ENCODE measurements around the gene MPHOSPH9. TPM values are rescaled to one million over a fixed set of nuclear protein-coding genes. Genes with fewer than 3 reads are reported as not detected.

Gene MPHOSPH9, protein sequence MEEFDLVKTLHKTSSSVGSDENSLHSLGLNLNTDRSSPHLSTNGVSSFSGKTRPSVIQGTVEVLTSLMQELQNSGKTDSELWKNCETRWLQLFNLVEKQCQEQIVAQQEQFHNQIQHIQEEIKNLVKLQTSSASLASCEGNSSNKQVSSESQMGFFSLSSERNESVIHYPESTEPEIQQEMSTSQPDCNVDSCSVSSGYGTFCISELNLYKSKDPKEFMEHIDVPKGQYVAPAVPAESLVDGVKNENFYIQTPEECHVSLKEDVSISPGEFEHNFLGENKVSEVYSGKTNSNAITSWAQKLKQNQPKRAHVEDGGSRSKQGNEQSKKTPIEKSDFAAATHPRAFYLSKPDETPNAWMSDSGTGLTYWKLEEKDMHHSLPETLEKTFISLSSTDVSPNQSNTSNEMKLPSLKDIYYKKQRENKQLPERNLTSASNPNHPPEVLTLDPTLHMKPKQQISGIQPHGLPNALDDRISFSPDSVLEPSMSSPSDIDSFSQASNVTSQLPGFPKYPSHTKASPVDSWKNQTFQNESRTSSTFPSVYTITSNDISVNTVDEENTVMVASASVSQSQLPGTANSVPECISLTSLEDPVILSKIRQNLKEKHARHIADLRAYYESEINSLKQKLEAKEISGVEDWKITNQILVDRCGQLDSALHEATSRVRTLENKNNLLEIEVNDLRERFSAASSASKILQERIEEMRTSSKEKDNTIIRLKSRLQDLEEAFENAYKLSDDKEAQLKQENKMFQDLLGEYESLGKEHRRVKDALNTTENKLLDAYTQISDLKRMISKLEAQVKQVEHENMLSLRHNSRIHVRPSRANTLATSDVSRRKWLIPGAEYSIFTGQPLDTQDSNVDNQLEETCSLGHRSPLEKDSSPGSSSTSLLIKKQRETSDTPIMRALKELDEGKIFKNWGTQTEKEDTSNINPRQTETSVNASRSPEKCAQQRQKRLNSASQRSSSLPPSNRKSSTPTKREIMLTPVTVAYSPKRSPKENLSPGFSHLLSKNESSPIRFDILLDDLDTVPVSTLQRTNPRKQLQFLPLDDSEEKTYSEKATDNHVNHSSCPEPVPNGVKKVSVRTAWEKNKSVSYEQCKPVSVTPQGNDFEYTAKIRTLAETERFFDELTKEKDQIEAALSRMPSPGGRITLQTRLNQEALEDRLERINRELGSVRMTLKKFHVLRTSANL
- 93.6 TPM for total RNA-seq

DNA sequence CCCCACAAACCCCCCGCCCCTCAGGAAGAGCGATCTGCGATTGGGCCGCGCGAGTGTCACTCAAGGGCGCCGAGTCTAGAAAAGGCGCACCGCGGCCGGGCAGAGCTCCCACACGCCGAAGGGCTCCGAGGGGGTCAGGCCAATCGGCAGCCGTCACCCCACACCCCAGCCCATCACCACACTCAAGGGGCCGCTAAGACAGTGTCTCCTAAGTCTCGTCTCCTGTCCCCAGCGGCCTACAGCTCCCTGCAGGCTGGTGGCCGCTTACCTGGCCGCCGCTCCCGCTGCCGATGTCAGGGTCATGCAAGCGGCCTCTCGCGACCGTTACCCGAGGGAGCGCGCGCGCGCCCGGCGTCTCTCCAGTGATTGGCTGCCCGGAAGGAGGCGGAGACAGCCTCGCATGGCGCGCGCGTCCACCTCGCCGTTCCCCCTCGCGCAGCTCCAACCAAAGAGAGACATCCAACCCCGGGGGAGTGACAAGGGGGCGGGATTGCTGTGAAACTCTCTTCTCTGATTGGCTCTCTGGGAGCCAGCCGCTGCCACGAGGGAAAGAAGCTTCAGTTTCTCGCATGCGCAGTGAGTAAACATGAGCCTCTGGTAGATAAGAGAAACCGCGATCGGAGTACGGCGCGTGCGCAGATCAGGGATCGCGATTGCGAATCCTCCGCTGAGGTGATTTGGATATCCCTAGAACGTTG is at the start of gene MPHOSPH9, which contains the start of gene MTRFR:
Gene MPHOSPH9, minus strand, starts transcription at position 335 of the 698 bp plus-strand sequence. CDS start 2,777 bp downstream, outside the sequence.
Gene MTRFR, plus strand, starts transcription at position 630 of the 698 bp plus-strand sequence. CDS start 20,239 bp downstream, outside the sequence.
- Histone ChIP-seq H3K27me3 (ENCODE audit: insufficient read depth, low read length) (no peaks in the 10 kb centered on the region), H3K4me3 (ENCODE audit: low read length) (peak within 1 kb of the TSS; percentile 92), H3K9me3 (ENCODE audit: low read depth, low read length) (no peaks in the 10 kb centered on the region), H3K4me1 (ENCODE audit: insufficient read depth, low read length) (peaks cover 73% of the 10 kb centered on the region)

- no peaks in the 10 kb centered on the region for H3K9me3 ChIP-seq (ENCODE audit: low read depth, low read length)
- no peaks in the 10 kb centered on the region for H3K27me3 ChIP-seq (ENCODE audit: insufficient read depth, low read length)
- no peak overlapping the region for H3K4me3 ChIP-seq (ENCODE audit: low read length)
- peaks cover 12% of the 10 kb centered on the region for H3K4me1 ChIP-seq (ENCODE audit: insufficient read depth, low read length)
These were observed 49.2 kb upstream of the MPHOSPH9 start for GRCh38 chr12:123282111-123282510.

GRCh38 chr12:123280971-123281370 is 48.0 kb upstream of the MPHOSPH9 start:
- Histone ChIP-seq H3K4me3 (ENCODE audit: low read length) (no peak overlapping the region), H3K27me3 (ENCODE audit: insufficient read depth, low read length) (no peaks in the 10 kb centered on the region), H3K9me3 (ENCODE audit: low read depth, low read length) (no peaks in the 10 kb centered on the region), H3K4me1 (ENCODE audit: insufficient read depth, low read length) (peaks cover 12% of the 10 kb centered on the region)

DNA sequence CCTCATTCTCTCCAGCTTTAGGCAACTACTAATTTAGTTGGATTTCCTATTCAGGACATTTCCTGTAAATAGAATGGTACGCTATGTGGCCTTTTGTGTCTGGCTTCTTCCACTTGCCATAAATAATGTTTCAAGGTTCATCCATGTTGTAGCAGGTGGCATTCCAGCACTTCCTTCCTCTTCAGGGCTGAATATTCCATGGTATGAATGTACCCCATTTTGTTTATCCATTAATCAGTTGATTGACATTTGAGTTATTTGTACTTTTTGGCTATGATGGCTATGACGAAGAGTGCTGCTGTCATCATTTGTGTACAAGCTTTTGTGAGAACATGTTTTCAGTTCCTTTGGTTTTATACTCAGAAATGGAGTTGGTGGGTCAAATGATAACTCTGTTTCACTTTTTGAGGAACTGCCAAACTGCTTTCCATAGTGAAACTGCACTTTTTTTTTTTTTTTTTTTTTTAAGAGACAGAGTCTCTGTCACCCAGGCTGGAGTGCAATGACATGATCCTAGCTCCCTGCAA is 45.2 kb upstream of the MPHOSPH9 start:
- no peaks in the 10 kb centered on the region for H3K9me3 ChIP-seq (ENCODE audit: low read depth, low read length)
- H3K4me3 ChIP-seq (ENCODE audit: low read length): no peak overlapping the region
- peaks cover 12% of the 10 kb centered on the region for H3K4me1 ChIP-seq (ENCODE audit: insufficient read depth, low read length)
- H3K27me3 ChIP-seq (ENCODE audit: insufficient read depth, low read length): no peaks in the 10 kb centered on the region

DNA sequence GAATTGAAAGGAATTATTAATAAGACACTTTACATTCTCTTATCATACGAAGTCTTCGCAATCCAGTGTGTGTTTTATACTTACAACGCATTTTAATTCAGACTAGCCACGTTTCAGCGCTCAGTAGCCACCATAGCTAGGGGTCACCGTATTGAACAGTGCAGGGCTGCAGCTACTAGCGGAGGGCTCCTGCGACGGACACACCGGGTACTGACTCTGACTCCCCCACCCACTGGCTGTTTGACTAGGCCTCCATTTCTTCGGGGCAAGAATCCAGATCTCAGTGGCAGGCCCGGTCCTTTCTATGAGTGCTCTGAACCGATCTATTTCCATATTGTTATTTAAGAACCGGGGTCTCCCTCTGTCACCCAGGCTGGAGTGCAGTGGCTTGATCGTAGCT is 40.2 kb upstream of the MPHOSPH9 start:
- Histone ChIP-seq H3K27me3 (ENCODE audit: insufficient read depth, low read length) (no peaks in the 10 kb centered on the region), H3K4me1 (ENCODE audit: insufficient read depth, low read length) (peaks cover 35% of the 10 kb centered on the region), H3K9me3 (ENCODE audit: low read depth, low read length) (no peaks in the 10 kb centered on the region), H3K4me3 (ENCODE audit: low read length) (no peak overlapping the region)

GRCh38 chr12:123271001-123271668 is 38.2 kb upstream of the MPHOSPH9 start:
- no peaks in the 10 kb centered on the region for H3K9me3 ChIP-seq (ENCODE audit: low read depth, low read length)
- no peaks in the 10 kb centered on the region for H3K27me3 ChIP-seq (ENCODE audit: insufficient read depth, low read length)
- peak overlapping the region; percentile 41 for H3K4me3 ChIP-seq (ENCODE audit: low read length)
- peaks cover 38% of the 10 kb centered on the region for H3K4me1 ChIP-seq (ENCODE audit: insufficient read depth, low read length)

- H3K27me3 ChIP-seq (ENCODE audit: insufficient read depth, low read length): no peaks in the 10 kb centered on the region
- H3K9me3 ChIP-seq (ENCODE audit: low read depth, low read length): no peaks in the 10 kb centered on the region
- H3K4me1 ChIP-seq (ENCODE audit: insufficient read depth, low read length): peaks cover 38% of the 10 kb centered on the region
- peak overlapping the region; percentile 37 for H3K4me3 ChIP-seq (ENCODE audit: low read length)
These were observed 37.5 kb upstream of the MPHOSPH9 start for GRCh38 chr12:123270214-123271000.

GRCh38 chr12:123269896-123270213 is 36.9 kb upstream of the MPHOSPH9 start:
- Histone ChIP-seq H3K27me3 (ENCODE audit: insufficient read depth, low read length) (no peaks in the 10 kb centered on the region), H3K4me1 (ENCODE audit: insufficient read depth, low read length) (peaks cover 38% of the 10 kb centered on the region), H3K4me3 (ENCODE audit: low read length) (peak overlapping the region; percentile 37), H3K9me3 (ENCODE audit: low read depth, low read length) (no peaks in the 10 kb centered on the region)

DNA sequence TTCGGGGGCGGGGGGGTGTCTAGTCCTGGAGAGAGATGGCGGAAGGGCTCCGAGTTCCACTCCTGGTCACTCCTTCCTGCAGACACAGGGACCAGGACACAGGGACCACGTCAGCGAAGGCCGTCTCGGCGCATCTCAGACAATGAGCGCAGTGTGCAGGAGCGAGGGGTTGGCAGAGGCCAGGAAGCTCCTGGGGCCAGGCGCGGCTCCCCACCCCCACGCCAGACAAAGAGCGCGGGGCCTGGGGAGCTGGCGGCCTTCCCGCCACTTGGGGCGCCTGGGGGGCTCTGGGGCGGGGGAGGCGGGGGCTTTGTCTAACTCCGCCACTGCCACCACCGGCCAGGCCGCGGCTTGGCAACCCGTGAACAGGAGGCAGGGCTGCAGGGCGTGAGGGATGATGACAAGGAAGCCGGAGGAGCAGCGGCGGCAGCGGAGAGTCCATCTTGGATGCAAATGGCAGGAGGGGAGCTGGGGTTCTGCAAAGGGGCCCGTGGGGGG is 36.5 kb upstream of the MPHOSPH9 start:
- peaks cover 38% of the 10 kb centered on the region for H3K4me1 ChIP-seq (ENCODE audit: insufficient read depth, low read length)
- H3K27me3 ChIP-seq (ENCODE audit: insufficient read depth, low read length): no peaks in the 10 kb centered on the region
- H3K9me3 ChIP-seq (ENCODE audit: low read depth, low read length): no peaks in the 10 kb centered on the region
- peak overlapping the region; percentile 37 for H3K4me3 ChIP-seq (ENCODE audit: low read length)

DNA sequence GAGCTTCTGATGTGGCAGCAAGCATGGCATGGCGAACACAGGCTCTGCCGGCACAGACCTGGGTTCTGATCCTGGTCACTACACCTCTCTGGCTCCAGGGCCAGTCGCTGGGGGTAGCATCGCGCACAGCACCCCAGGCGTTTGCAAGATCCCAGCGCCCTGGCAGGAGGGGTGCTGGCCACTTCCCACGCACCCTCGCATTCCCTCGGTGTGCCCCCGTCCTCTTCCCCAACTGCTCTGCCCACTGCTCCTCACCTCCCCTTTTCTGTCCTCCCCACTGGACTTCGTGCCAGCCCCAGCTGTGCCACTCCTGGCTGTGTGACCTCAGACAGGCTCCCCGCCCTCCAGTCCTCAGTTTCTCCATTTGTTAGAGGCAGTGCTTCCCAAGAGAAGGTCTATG is 35.9 kb upstream of the MPHOSPH9 start:
- Histone ChIP-seq H3K27me3 (ENCODE audit: insufficient read depth, low read length) (no peaks in the 10 kb centered on the region), H3K4me1 (ENCODE audit: insufficient read depth, low read length) (peaks cover 38% of the 10 kb centered on the region), H3K4me3 (ENCODE audit: low read length) (peak overlapping the region; percentile 12), H3K9me3 (ENCODE audit: low read depth, low read length) (no peaks in the 10 kb centered on the region)

GRCh38 chr12:123267991-123268843 is 35.3 kb upstream of the MPHOSPH9 start:
- Histone ChIP-seq H3K9me3 (ENCODE audit: low read depth, low read length) (no peaks in the 10 kb centered on the region), H3K27me3 (ENCODE audit: insufficient read depth, low read length) (no peaks in the 10 kb centered on the region), H3K4me1 (ENCODE audit: insufficient read depth, low read length) (peaks cover 38% of the 10 kb centered on the region), H3K4me3 (ENCODE audit: low read length) (peak overlapping the region; percentile 0)

DNA sequence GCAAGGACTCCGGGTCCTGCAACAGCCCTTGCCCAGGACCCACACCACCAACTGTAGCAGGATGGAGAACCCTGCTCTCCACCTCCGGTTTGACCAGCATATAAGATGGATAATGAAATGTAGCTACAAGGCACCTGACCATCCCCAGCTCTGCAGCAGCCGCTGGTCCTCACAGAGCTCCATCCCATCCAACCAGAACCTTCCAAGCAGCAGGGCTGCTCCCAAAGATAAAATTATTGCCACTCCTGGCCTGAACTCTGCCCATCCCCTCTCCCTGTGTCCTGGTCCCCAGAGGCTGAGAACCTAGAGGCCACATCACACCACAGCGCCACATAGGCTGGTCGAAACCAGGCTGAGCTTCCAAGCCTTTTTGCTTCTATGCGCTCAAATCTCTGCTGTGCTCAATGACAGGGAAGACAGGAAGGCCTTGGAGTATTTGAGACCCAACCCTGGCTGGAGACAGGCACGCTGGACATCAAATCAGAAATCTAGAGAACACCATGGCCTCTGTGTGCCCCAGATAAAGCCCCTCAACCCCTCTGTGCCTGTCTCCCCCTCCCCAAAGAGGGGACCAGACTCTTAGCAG is 34.5 kb upstream of the MPHOSPH9 start:
- no peaks in the 10 kb centered on the region for H3K9me3 ChIP-seq (ENCODE audit: low read depth, low read length)
- H3K4me3 ChIP-seq (ENCODE audit: low read length): no peak overlapping the region
- no peaks in the 10 kb centered on the region for H3K27me3 ChIP-seq (ENCODE audit: insufficient read depth, low read length)
- H3K4me1 ChIP-seq (ENCODE audit: insufficient read depth, low read length): peaks cover 38% of the 10 kb centered on the region
